DND-41 (cell line): ENCODE measurements around the gene TM9SF3.

Experiments
- ATAC-seq: fragments of 200-7000 bp; cut with Tn5 transposase; 3 replicates; pipeline ENCODE4 v1.9.1; 2021; ENCODE audit warnings: low read depth; ENCODE audit not compliant: insufficient read depth
- DNase-seq: peaks from one replicate; pipeline ENCODE4 v3.0.0-alpha.2; 2020
- H2AFZ ChIP-seq: 2 replicates; pipeline ENCODE4 v1.6.0; 2012; ENCODE audit warnings: low read depth, low read length
- H3K27ac ChIP-seq: 2 replicates; pipeline ENCODE4 v1.5.1; 2012; ENCODE audit warnings: low read length, inconsistent platforms
- H3K27me3 ChIP-seq: fragments of 200-600 bp; sonication (generic); 2 replicates; pipeline ENCODE4 v1.6.0; 2012; ENCODE audit warnings: low read length, mild to moderate bottlenecking, inconsistent platforms; ENCODE audit not compliant: insufficient read depth, poor library complexity
- H3K36me3 ChIP-seq: 2 replicates; pipeline ENCODE4 v1.5.1; 2012; ENCODE audit warnings: low read length, inconsistent platforms; ENCODE audit not compliant: insufficient read depth
- H3K4me1 ChIP-seq: 2 replicates; pipeline ENCODE4 v1.5.1; 2012; ENCODE audit warnings: mild to moderate bottlenecking, low read length; ENCODE audit not compliant: insufficient read depth
- H3K4me2 ChIP-seq: 2 replicates; pipeline ENCODE4 v1.6.0; 2012; ENCODE audit warnings: mild to moderate bottlenecking, moderate library complexity, low read length, inconsistent platforms; ENCODE audit not compliant: insufficient read depth
- H3K4me3 ChIP-seq, 2 experiments: fragments of 200-600 bp in 1 of 2; shearing (Covaris generic) in 1 of 2; 2 replicates each; pipeline ENCODE4 v1.5.1; 2012 to 2016; ENCODE audit warnings: inconsistent platforms in 2 of 2, low read length in 2 of 2, mild to moderate bottlenecking in 2 of 2, low read depth in 1 of 2, moderate library complexity in 1 of 2
- H3K79me2 ChIP-seq: 2 replicates; pipeline ENCODE4 v1.6.0; 2012; ENCODE audit warnings: low read length, inconsistent platforms; ENCODE audit not compliant: insufficient read depth
- H3K9ac ChIP-seq: 2 replicates; pipeline ENCODE4 v1.6.0; 2012; ENCODE audit warnings: low read depth, mild to moderate bottlenecking, inconsistent platforms, low read length, moderate library complexity
- H3K9me3 ChIP-seq: 2 replicates; pipeline ENCODE4 v1.5.1; 2012; ENCODE audit warnings: low read length, moderate library complexity, mild to moderate bottlenecking, inconsistent platforms; ENCODE audit not compliant: insufficient read depth, severe bottlenecking
- H4K20me1 ChIP-seq: 2 replicates; pipeline ENCODE4 v1.6.0; 2012; ENCODE audit warnings: low read length; ENCODE audit not compliant: insufficient read depth
- CTCF ChIP-seq: IDR thresholded peaks from 2 replicates; pipeline ENCODE4 v1.5.1; 2012; ENCODE audit warnings: borderline replicate concordance, low read length, moderate library complexity, mild to moderate bottlenecking; ENCODE audit not compliant: poor library complexity, severe bottlenecking; ENCODE audit errors: extremely low read depth
- EZH2 ChIP-seq: IDR thresholded peaks from 3 replicates; pipeline ENCODE4 v1.6.1; 2012; ENCODE audit warnings: borderline replicate concordance, low read depth, mild to moderate bottlenecking, moderate library complexity, low read length, inconsistent platforms; ENCODE audit not compliant: severe bottlenecking

Gene TM9SF3

GRCh38 chr10:96560489-96560888, 26.3 kb downstream of the TM9SF3 start:
- Histone ChIP-seq H2AFZ (no peak overlapping the region), H3K4me3 (no peak overlapping the region), H3K36me3 (peaks cover 82% of the 10 kb centered on the region), H3K4me2 (no peak overlapping the region), H3K27ac (no peak overlapping the region), H3K9me3 (no peaks in the 10 kb centered on the region), H3K9ac (no peak overlapping the region), H3K79me2 (peaks cover 14% of the 10 kb centered on the region), H3K27me3 (no peaks in the 10 kb centered on the region), H4K20me1 (peaks cover 11% of the 10 kb centered on the region; the same call in 1 of the 2 replicates), H3K4me1 (no peaks in the 10 kb centered on the region)
- ATAC-seq (no peak), DNase-seq (no peak)
- TF ChIP-seq EZH2 (no peak), CTCF (no peak)

- Histone ChIP-seq H3K4me3 (no peak overlapping the region), H4K20me1 (peaks cover 10% of the 10 kb centered on the region; the same call in 1 of the 2 replicates), H3K4me1 (no peaks in the 10 kb centered on the region), H3K9me3 (no peaks in the 10 kb centered on the region), H3K9ac (no peak overlapping the region), H3K79me2 (no peaks in the 10 kb centered on the region), H3K27ac (no peak overlapping the region), H3K36me3 (peaks cover 87% of the 10 kb centered on the region), H3K4me2 (no peak overlapping the region), H2AFZ (no peak overlapping the region), H3K27me3 (no peaks in the 10 kb centered on the region)
- TF ChIP-seq CTCF (peak; percentile 65), EZH2 (no peak)
- DNase-seq = peak; percentile 16
- no peak for ATAC-seq
These were observed 30.8 kb downstream of the TM9SF3 start for GRCh38 chr10:96556003-96556402.

- H3K9ac ChIP-seq = no peak overlapping the region
- no peaks in the 10 kb centered on the region for H3K79me2 ChIP-seq
- H2AFZ ChIP-seq = no peak overlapping the region
These were observed 31.5 kb downstream of the TM9SF3 start for GRCh38 chr10:96555330-96555729.

More at GRCh38 chr10:96555330-96555729, 31.5 kb downstream of the TM9SF3 start:
- H3K4me2 ChIP-seq = no peak overlapping the region
- no peak overlapping the region for H3K27ac ChIP-seq
- peaks cover 10% of the 10 kb centered on the region; the same call in 1 of the 2 replicates for H4K20me1 ChIP-seq
- H3K27me3 ChIP-seq = no peaks in the 10 kb centered on the region
- no peaks in the 10 kb centered on the region for H3K9me3 ChIP-seq
- DNase-seq (no peak), ATAC-seq (no peak)
- H3K4me3 ChIP-seq = no peak overlapping the region
- no peak for TF ChIP-seq EZH2
- no peak for TF ChIP-seq CTCF
- H3K36me3 ChIP-seq = peaks cover 87% of the 10 kb centered on the region
- H3K4me1 ChIP-seq = no peaks in the 10 kb centered on the region
